T1000 (cell line): ENCODE results near the gene KLF17.

Experiments used
- DNase-seq: peaks from one replicate; lab custom pipeline; 2025; ENCODE audit warnings: mixed read lengths; lab: John Stamatoyannopoulos, UW

Gene KLF17

GRCh38 chr1:44152692-44153091 lies 34.1 kb downstream of the KLF17 start:
- DNase-seq = no peak

DNA sequence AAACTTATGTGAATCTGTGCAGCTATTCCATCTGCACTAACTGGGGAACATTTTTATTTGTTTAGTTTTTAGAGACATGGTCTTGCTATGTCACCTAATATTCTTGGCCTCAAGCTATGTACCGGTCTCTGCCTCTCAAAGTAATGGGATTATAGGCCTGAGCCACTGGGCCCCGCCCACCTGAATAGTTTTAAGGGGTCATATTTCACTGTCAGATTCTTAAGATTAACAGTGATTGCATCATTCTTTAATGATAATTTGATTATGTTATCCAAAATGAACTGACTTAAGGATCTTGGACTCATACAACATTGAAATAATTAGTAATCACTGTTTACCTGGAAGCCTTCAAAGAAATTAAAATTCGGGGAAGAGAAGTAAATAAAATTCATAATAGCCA lies 35.4 kb downstream of the KLF17 start:
- no peak for DNase-seq

DNA sequence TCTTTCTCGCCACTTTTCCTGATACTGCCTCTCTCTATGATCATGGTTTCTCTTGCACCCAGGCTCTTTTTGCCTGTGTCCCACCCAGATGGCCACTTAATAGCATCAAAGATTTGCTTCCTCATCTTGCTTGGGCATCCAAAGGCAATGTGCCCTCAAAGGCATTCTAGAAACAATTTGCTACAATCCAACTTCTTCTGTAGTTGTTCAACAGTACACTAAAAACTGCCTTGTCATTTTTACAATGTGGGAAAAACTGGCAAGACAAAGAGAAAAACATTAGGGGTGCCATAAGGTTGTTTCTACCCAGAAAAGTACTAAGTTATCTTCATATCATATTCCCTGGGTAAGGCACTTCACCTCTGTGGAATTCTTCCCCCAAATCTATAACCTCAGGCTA lies 39.3 kb downstream of the KLF17 start:
- DNase-seq = no peak

DNA sequence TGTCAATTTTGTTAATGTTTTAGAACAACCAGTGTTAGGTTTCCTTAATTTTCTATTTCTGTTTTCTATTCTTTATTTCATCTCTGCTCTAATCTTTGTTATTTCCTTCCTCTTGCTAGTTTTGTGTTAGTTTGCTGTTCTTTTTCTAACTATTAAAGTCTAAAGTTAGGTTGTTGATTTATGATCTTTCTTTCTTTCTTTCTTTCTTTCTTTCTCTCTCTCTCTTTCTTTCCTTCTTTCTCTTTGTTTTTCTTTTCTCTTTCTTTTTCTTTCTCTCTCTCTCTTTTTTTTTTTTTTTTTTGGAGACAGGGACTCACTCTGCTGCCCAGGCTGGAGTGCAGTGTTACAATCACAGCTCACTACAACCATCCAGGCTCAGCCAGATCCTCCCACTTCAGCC lies 40.2 kb downstream of the KLF17 start:
- no peak for DNase-seq

DNA sequence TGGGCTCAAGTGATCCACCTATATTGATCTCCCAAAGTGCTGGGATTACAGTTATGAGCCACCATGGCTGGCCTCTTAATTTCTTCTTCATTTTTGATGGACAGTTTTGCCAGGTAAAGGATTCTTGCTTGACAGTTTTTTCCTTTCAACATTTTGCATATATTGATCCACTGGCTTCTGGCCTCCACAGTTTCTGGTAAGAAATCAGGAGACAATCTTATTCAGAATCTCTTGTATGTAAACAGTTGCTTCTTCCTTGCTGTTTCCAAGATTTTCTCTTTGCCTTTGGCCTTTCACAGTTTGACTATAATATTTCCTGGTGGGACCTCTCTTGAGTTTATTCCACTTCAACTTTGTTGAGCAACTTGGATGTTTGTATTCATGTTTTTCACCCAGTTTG lies 42.9 kb downstream of the KLF17 start:
- DNase-seq = no peak

DNA sequence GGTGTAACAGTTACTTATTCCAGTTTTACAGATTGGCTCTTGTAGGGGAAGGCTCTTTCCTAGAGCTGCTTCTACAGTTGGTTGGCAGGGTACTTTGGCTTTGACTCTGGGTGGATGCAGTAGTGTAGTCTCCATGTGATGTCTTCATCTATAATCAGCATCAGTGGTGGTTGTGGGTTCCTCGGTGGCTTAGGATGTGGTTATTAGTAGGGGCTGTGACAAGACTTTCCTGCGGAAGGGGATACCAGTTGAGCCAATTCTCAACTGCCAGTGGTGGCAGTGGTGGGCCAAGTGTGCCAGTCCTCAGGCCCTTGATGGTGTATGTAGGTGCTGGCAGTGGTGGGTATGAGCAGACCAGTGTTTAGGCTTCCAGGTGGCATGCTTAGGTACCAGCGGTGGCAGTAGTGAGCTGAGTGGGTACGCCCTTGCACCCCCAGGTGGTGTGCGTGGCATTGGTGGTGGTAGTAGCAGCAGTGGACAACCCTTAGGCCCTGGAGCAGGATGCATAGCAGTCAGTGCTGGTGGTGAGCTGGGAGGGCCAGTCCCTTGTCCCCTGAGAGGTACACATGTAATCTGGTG lies 50.0 kb downstream of the KLF17 start:
- DNase-seq = no peak

DNA sequence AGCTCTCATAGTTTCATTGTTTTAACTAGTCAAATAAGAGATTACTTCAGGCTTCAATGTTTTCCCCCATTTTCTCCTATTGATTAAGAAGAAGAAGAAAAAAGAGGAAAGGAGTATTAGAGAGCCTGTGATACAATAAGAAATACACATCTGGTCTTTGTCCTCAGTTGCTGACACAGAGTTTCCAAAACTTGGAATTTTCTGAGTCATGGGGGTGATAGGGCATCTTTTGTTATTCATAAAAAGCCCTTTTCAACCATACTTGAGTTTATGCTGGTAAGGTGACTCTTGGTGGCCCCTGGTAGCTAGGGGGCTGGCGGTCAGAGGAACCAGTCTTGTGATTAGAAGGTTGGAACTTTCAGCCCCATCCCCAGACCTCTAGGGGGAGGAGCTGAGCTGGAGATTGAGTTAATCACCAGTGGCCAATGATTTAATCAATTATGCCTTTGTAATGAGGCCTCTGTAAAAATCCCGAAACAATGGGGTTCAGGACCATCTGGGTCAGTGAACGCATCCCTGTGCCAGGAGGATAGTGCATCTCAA lies 51.7 kb downstream of the KLF17 start:
- no peak for DNase-seq

GRCh38 chr1:44174630-44175029 lies 56.0 kb downstream of the KLF17 start:
- DNase-seq = no peak
